Stimulated activated CD4-positive, alpha-beta T cell treated with anti-CD3 and anti-CD28 coated beads, Interleukin-12 subunit alpha, Interleukin-12 subunit beta, amount 100 ng/mL, for 48 hours (primary cell): ENCODE measurements around the gene RFXAP.
"Not testable (repeated sequence)": the region's sequence is repeated elsewhere in the genome, so short reads cannot be mapped to it uniquely, and the experiment has no call there.

Source experiments
- DNase-seq, 3 donors: peaks; one replicate each; pipeline ENCODE4 v3.0.0-alpha.2; 2020; ENCODE audit warnings: low read depth in 2 of 3, low spot score in 1 of 3

Gene RFXAP

GRCh38 chr13:36818804-36819738, at the start of gene RFXAP:
Gene RFXAP (plus strand): TSS chr13:36819222. CDS start chr13:36819358, 136 bp downstream.
- peak; percentile 74 to 89 (median 80) for DNase-seq

GRCh38 chr13:36769545-36769944, 49.5 kb upstream of the RFXAP start:
- DNase-seq = no peak

- no peak for DNase-seq
These were observed 48.3 kb upstream of the RFXAP start for GRCh38 chr13:36770741-36771140.

GRCh38 chr13:36772853-36773252, 46.2 kb upstream of the RFXAP start:
- DNase-seq = no peak

GRCh38 chr13:36774931-36775330, 44.1 kb upstream of the RFXAP start:
- DNase-seq = no peak

GRCh38 chr13:36776175-36776574, 42.8 kb upstream of the RFXAP start:
- no peak for DNase-seq

- DNase-seq = no peak
These were observed 40.8 kb upstream of the RFXAP start for GRCh38 chr13:36778083-36778671.

- no peak for DNase-seq
These were observed 35.1 kb upstream of the RFXAP start for GRCh38 chr13:36783890-36784289.

- DNase-seq = not testable (repeated sequence)
These were observed 32.8 kb upstream of the RFXAP start for GRCh38 chr13:36786175-36786574.

GRCh38 chr13:36787181-36787580, 31.8 kb upstream of the RFXAP start:
- DNase-seq = no peak

- no peak for DNase-seq
These were observed 30.7 kb upstream of the RFXAP start for GRCh38 chr13:36788276-36788675.

GRCh38 chr13:36789061-36789460, 30.0 kb upstream of the RFXAP start:
- no peak for DNase-seq

- DNase-seq = no peak
These were observed 29.3 kb upstream of the RFXAP start for GRCh38 chr13:36789730-36790129.

GRCh38 chr13:36794706-36795105, 24.3 kb upstream of the RFXAP start:
- no peak for DNase-seq

GRCh38 chr13:36795463-36795862, 23.6 kb upstream of the RFXAP start:
- no peak for DNase-seq

- no peak for DNase-seq
These were observed 23.0 kb upstream of the RFXAP start for GRCh38 chr13:36796052-36796451.

GRCh38 chr13:36801035-36801434, 18.0 kb upstream of the RFXAP start:
- no peak for DNase-seq

GRCh38 chr13:36804588-36804987, 14.4 kb upstream of the RFXAP start:
- DNase-seq = no peak

- DNase-seq = no peak
These were observed 12.9 kb upstream of the RFXAP start for GRCh38 chr13:36806102-36806501.

GRCh38 chr13:36807616-36808015, 11.4 kb upstream of the RFXAP start:
- DNase-seq = no peak

- no peak for DNase-seq
These were observed 5.8 kb upstream of the RFXAP start for GRCh38 chr13:36813225-36813624.

- DNase-seq = no peak
These were observed 4.6 kb upstream of the RFXAP start for GRCh38 chr13:36814465-36814864.
